Neutrophil (primary cell): ENCODE data around the gene SLC1A7.

Source experiments
- H3K27ac ChIP-seq: fragments of 200-600 bp; sonication (generic); 2 replicates; pipeline ENCODE4 v1.5.1; 2016; ENCODE audit warnings: mild to moderate bottlenecking, moderate library complexity
- H3K27me3 ChIP-seq: fragments of 200-600 bp; sonication (generic); 2 replicates; pipeline ENCODE4 v1.6.0; 2016; ENCODE audit warnings: mild to moderate bottlenecking
- H3K36me3 ChIP-seq: fragments of 200-600 bp; sonication (generic); 2 replicates; pipeline ENCODE4 v1.5.1; 2017
- H3K4me1 ChIP-seq, 2 experiments: fragments of 200-600 bp in 1 of 2; sonication (generic) in 1 of 2; 1 replicate in 1 of 2; 2 replicates in 1 of 2; pipeline versions ENCODE4 v1.5.1 to v1.6.1; 2013 to 2016; ENCODE audit warnings: low read depth in 1 of 2, low read length in 1 of 2, mild to moderate bottlenecking in 1 of 2, moderate library complexity in 1 of 2; ENCODE audit not compliant: control insufficient read depth in 1 of 2, insufficient read depth in 1 of 2
- H3K4me3 ChIP-seq, 2 experiments: fragments of 200-600 bp in 1 of 2; sonication (generic) in 1 of 2; 1 replicate in 1 of 2; 2 replicates in 1 of 2; pipeline ENCODE4 v1.5.1; 2013 to 2016; ENCODE audit warnings: low read depth in 1 of 2, low read length in 1 of 2, mild to moderate bottlenecking in 1 of 2, moderate library complexity in 1 of 2
- H3K9me3 ChIP-seq: fragments of 200-600 bp; sonication (generic); 2 replicates; pipeline ENCODE4 v1.5.1; 2016
- TF ChIP-seq, protein P1 (sequence below): fragments of 200-600 bp; sonication (generic); IDR thresholded peaks from 2 replicates; pipeline ENCODE4 v1.5.1; 2016; ENCODE audit warnings: antibody characterized with exemption

The SLC1A7 gene

DNA sequence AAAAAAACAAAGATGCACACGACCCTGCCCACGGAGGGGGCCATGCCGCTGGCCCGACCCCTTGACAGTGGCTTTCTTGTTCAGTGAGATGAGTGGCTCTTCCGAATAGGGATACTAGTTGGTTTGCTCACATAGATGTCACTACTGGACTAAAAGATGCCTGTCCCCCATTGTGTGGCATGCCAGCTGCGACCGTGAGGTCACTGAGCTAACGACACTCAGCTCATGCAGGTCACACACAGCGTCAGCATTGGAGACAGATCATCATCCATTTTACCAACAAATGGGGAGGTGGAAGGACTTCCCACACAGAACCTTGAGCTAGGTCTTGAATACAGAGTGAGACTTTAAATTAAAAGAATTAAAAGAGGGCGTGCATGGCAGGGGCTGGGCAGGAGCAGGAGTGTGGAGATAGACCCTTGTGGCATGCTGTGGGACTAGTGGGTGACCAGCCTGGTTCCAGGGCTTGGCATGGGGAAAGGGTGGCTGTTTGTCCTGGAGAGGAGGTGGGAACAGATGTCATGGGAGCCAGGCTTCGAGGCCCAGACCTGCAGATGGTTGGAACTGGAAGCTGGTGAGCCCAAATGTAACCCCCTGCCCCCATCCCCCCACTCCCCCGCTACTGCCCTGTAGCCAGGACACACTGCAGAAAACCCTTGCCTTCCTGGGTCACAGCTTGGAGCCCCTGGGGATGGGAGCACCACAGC, 12.4 kb downstream of the SLC1A7 start:
- no peaks in the 10 kb centered on the region for H3K4me1 ChIP-seq
- H3K27ac ChIP-seq, result no peak overlapping the region
- H3K27me3 ChIP-seq, result no peaks in the 10 kb centered on the region
- H3K9me3 ChIP-seq, result no peaks in the 10 kb centered on the region
- TF ChIP-seq, protein P1, sequence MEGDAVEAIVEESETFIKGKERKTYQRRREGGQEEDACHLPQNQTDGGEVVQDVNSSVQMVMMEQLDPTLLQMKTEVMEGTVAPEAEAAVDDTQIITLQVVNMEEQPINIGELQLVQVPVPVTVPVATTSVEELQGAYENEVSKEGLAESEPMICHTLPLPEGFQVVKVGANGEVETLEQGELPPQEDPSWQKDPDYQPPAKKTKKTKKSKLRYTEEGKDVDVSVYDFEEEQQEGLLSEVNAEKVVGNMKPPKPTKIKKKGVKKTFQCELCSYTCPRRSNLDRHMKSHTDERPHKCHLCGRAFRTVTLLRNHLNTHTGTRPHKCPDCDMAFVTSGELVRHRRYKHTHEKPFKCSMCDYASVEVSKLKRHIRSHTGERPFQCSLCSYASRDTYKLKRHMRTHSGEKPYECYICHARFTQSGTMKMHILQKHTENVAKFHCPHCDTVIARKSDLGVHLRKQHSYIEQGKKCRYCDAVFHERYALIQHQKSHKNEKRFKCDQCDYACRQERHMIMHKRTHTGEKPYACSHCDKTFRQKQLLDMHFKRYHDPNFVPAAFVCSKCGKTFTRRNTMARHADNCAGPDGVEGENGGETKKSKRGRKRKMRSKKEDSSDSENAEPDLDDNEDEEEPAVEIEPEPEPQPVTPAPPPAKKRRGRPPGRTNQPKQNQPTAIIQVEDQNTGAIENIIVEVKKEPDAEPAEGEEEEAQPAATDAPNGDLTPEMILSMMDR, result no peak
- H3K4me3 ChIP-seq, result no peak overlapping the region
- no peaks in the 10 kb centered on the region for H3K36me3 ChIP-seq

DNA sequence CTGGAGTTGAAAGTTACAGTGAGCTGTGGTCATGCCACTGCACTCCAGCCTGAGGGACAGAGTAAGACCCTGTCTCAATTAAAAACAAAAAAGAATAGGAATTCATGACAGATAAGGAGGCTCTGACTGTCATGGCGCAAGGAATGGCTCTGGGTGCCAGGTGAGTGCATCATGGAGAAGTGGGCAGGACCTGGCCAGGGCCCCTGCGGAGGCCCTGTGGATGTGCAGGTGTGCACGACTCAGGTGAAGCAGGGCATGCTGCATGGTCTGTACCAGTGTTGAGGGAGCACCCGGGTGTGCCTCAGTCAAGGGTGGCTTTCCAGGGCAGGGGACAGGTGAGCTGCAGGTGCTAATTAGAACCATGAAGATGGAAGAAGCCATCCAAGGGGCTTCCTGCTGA, 14.0 kb downstream of the SLC1A7 start:
- Histone ChIP-seq H3K4me1 (no peaks in the 10 kb centered on the region), H3K27me3 (no peaks in the 10 kb centered on the region), H3K4me3 (no peak overlapping the region), H3K36me3 (no peaks in the 10 kb centered on the region), H3K27ac (no peak overlapping the region), H3K9me3 (no peaks in the 10 kb centered on the region)
- TF ChIP-seq, protein P1, result no peak

DNA sequence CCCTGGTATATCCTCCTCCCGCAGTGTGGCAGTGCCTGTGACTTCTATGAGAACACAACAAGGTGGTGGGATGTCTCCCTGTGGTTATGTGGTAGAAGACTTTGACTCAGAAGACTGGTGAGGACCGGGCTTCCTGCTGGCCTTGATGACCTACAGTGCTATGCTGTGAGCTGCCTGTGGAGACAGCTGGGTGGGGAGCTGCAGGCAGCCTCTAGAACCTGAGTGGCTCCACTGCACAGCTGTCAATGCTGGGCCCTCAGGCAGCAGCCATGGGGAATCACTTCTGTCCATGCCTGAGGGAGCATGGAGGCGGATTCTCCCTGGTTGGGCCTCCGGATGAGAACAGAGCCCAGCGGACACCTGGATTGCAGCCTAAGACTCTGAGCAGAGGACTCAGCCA, 14.9 kb downstream of the SLC1A7 start:
- H3K4me1 ChIP-seq, result no peaks in the 10 kb centered on the region
- no peaks in the 10 kb centered on the region for H3K9me3 ChIP-seq
- no peak overlapping the region for H3K4me3 ChIP-seq
- TF ChIP-seq, protein P1, result no peak
- no peaks in the 10 kb centered on the region for H3K36me3 ChIP-seq
- H3K27me3 ChIP-seq, result no peaks in the 10 kb centered on the region
- no peak overlapping the region for H3K27ac ChIP-seq

DNA sequence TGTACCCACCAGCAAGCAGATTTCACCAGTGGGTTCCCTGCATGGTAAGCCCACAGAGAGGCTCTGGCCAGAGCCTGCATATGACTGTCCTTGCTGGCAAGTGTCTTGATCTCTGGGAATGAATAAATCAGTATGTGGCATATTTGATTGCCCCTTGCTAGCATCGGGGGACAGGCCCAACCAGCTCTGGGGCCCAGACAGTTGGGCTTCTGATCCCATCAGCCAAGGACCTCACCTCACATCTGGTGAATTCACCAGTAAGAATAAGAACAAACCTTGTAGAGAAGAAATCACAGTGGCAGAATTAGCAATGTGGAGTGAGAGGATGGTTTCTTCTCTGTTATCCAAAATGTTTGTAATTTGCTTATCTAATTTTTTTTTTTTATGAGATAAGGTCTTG, 15.9 kb downstream of the SLC1A7 start:
- Histone ChIP-seq H3K27me3 (no peaks in the 10 kb centered on the region), H3K4me3 (no peak overlapping the region), H3K36me3 (no peaks in the 10 kb centered on the region), H3K27ac (no peak overlapping the region), H3K9me3 (no peaks in the 10 kb centered on the region), H3K4me1 (no peaks in the 10 kb centered on the region)
- TF ChIP-seq, protein P1, result no peak

DNA sequence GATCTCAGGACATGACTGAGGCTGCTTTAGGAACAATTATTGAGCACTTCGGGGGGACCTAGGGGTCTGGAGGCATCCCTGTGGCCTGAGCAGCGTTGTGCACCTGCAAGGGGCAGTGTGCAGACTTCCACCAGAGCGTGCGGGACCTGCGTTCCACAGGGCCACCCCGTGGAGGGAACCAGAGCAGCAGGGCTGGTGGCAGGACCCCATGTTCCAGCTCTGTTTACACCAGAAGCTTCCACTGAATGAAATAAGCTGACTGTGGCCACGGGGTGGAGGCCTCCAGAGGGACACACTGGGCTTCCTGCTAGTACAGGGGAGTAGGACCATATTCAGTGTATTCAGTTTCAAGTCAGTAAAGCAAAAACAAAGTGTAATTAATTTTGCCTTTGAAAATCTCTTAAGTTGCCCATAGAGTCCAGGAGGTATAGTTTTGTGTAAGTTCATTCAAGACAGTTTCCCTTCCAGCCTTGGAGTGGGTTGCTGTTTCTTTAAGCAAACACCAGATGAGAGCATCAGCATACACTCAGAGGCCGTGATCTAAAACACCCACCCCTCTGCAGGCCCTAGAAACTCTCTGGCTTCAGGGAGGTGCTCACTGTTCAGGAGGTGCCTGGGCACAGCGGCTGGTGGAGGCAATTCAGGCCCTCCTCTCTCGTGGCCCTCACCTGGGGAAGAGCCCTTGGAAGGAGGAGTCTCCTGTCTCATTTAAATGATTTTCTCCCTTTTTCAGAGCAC, 16.6 kb downstream of the SLC1A7 start:
- no peak overlapping the region for H3K27ac ChIP-seq
- H3K4me3 ChIP-seq, result no peak overlapping the region
- H3K9me3 ChIP-seq, result no peaks in the 10 kb centered on the region
- no peaks in the 10 kb centered on the region for H3K27me3 ChIP-seq
- H3K4me1 ChIP-seq, result no peaks in the 10 kb centered on the region
- TF ChIP-seq, protein P1, result no peak
- H3K36me3 ChIP-seq, result no peaks in the 10 kb centered on the region
